ENCODE results near the gene GPHA2.
"Not testable (repeated sequence)": the region's sequence is repeated elsewhere in the genome, so short reads cannot be mapped to it uniquely, and the experiment has no call there.

The GPHA2 gene

GRCh38 chr11:64935359-64936081 is at the start of gene GPHA2:
Gene GPHA2, minus strand, starts transcription at chr11:64935893. Its CDS starts 433 bp downstream, at chr11:64935460.
- no peak for DNase-seq

- DNase-seq: not testable (repeated sequence)
These were observed 47.6 kb upstream of the GPHA2 start for GRCh38 chr11:64983339-64983738.

- no peak for DNase-seq
These were observed 41.0 kb upstream of the GPHA2 start for GRCh38 chr11:64976651-64977050.

- no peak for DNase-seq
These were observed 38.4 kb upstream of the GPHA2 start for GRCh38 chr11:64974124-64974523.

GRCh38 chr11:64971421-64972233 is 35.9 kb upstream of the GPHA2 start, which contains the start of gene MAJIN:
Gene MAJIN, minus strand, starts transcription at chr11:64972108. Its CDS starts 12,703 bp downstream, at chr11:64959405.
- peak; percentile 86 for DNase-seq

- DNase-seq: peak; percentile 32
These were observed 35.0 kb upstream of the GPHA2 start for GRCh38 chr11:64970731-64971151.

GRCh38 chr11:64969209-64969608 is 33.5 kb upstream of the GPHA2 start:
- no peak for DNase-seq

- no peak for DNase-seq
These were observed 31.7 kb upstream of the GPHA2 start for GRCh38 chr11:64967375-64967774.

GRCh38 chr11:64963072-64963631 is 27.5 kb upstream of the GPHA2 start:
- no peak for DNase-seq

- DNase-seq: no peak
These were observed 25.0 kb upstream of the GPHA2 start for GRCh38 chr11:64960719-64961118.

- DNase-seq: no peak
These were observed 23.8 kb upstream of the GPHA2 start for GRCh38 chr11:64959498-64959897.

GRCh38 chr11:64954201-64954600 is 18.5 kb upstream of the GPHA2 start:
- DNase-seq: no peak

- DNase-seq: no peak
These were observed 15.8 kb upstream of the GPHA2 start for GRCh38 chr11:64951529-64951928.

- no peak for DNase-seq
These were observed 11.6 kb upstream of the GPHA2 start for GRCh38 chr11:64947208-64947814.

- no peak for DNase-seq
These were observed 846 bp upstream of the GPHA2 start for GRCh38 chr11:64936539-64936938.

- DNase-seq: no peak
These were observed 873 bp downstream of the GPHA2 start for GRCh38 chr11:64934682-64935358.

GRCh38 chr11:64933935-64934681 is 1.6 kb downstream of the GPHA2 start:
- DNase-seq: no peak

GRCh38 chr11:64933213-64933934 is 2.3 kb downstream of the GPHA2 start:
- no peak for DNase-seq

GRCh38 chr11:64932324-64932723 is 3.4 kb downstream of the GPHA2 start:
- DNase-seq: no peak

GRCh38 chr11:64931290-64931689 is 4.4 kb downstream of the GPHA2 start:
- no peak for DNase-seq

- DNase-seq: no peak
These were observed 5.4 kb downstream of the GPHA2 start for GRCh38 chr11:64930340-64930739.

Data from activated naive CD4-positive, alpha-beta T cell treated with Interleukin-2 at 50 U/mL for 16 hours (primary cell).